CD4-positive, CD25-positive, alpha-beta regulatory T cell (primary cell): Measurements from ENCODE around the gene KIF21B. TPM values are rescaled to one million over a fixed set of nuclear protein-coding genes. Genes with fewer than 3 reads are reported as not detected.
A peak's percentile ranks its signal among the peaks of the same experiment; 100 is the strongest.

Source experiments
- ATAC-seq, 2 donors: fragments of 150-1000 bp; cut with Tn5 transposase; one replicate each; pipeline ENCODE4 v1.10.0; 2021; ENCODE audit warnings: low read depth in 2 of 2, moderate number of reproducible peaks in 2 of 2, moderate library complexity in 1 of 2
- DNase-seq, 3 donors: peaks; one replicate each; pipeline versions ENCODE4 v3.0.0 to v3.0.0-alpha.2; 2012 to 2022; ENCODE audit warnings: mixed read lengths in 1 of 3
- H3K27ac ChIP-seq: one replicate; pipeline ENCODE4 v1.7.0; 2013; ENCODE audit warnings: mild to moderate bottlenecking, low read length; ENCODE audit not compliant: insufficient read depth, poor library complexity, severe bottlenecking
- H3K27me3 ChIP-seq: one replicate; pipeline ENCODE4 v1.7.0; 2013; ENCODE audit warnings: low read length; ENCODE audit not compliant: control insufficient read depth, insufficient read depth
- H3K36me3 ChIP-seq: one replicate; pipeline ENCODE4 v1.7.0; 2013; ENCODE audit warnings: mild to moderate bottlenecking, low read length, moderate library complexity; ENCODE audit not compliant: control insufficient read depth, insufficient read depth
- H3K4me1 ChIP-seq: 2 replicates; pipeline ENCODE4 v1.7.0; 2013; ENCODE audit warnings: mild to moderate bottlenecking, low read length; ENCODE audit not compliant: insufficient read depth, control insufficient read depth, poor library complexity, severe bottlenecking
- H3K4me3 ChIP-seq: one replicate; pipeline ENCODE4 v1.7.0; 2013; ENCODE audit warnings: low read depth, mild to moderate bottlenecking, low read length, moderate library complexity
- H3K9me3 ChIP-seq, 2 experiments: 1 replicate in 1 of 2; 2 replicates in 1 of 2; pipeline ENCODE4 v1.7.0; 2013; ENCODE audit warnings: low read length in 2 of 2, mild to moderate bottlenecking in 1 of 2, moderate library complexity in 1 of 2; ENCODE audit not compliant: control insufficient read depth in 2 of 2
- H3K27ac Mint-ChIP-seq, 3 donors: one replicate each; pipeline ENCODE4 v1.8.0; 2020 to 2022; ENCODE audit warnings: mild to moderate bottlenecking in 3 of 3, mixed read lengths in 3 of 3, moderate library complexity in 2 of 3
- H3K27me3 Mint-ChIP-seq: one replicate; pipeline ENCODE4 v1.8.0; 2022; ENCODE audit warnings: mild to moderate bottlenecking, mixed read lengths
- H3K36me3 Mint-ChIP-seq: one replicate; pipeline ENCODE4 v1.8.0; 2020; ENCODE audit warnings: mixed read lengths
- H3K4me1 Mint-ChIP-seq, 4 donors: one replicate each; pipeline ENCODE4 v1.8.0; 2020 to 2022; ENCODE audit warnings: mixed read lengths in 4 of 4, mild to moderate bottlenecking in 1 of 4
- H3K4me3 Mint-ChIP-seq, 4 donors: one replicate each; pipeline ENCODE4 v1.8.0; 2020 to 2022; ENCODE audit warnings: mild to moderate bottlenecking in 4 of 4, mixed read lengths in 4 of 4, moderate library complexity in 3 of 4
- H3K9me3 Mint-ChIP-seq, 7 donors: one replicate each; pipeline ENCODE4 v1.8.0; 2020 to 2022; ENCODE audit warnings: mixed read lengths in 7 of 7, mild to moderate bottlenecking in 3 of 7, moderate library complexity in 2 of 7
- polyA plus RNA-seq, 4 donors: library from polyadenylated mRNA; unstranded; fragments of 300-500 nt; fragmentation: Illumina TruSeq; gene quantifications; one replicate each; pipeline ENCODE4 v1.2.3, GENCODE V29; 2021
- total RNA-seq: library from RNA; stranded (reverse); gene quantifications from one replicate; pipeline ENCODE4 v1.2.3, GENCODE V29; 2022

KIF21B gene
- total and polyA plus RNA-seq, 5 donors from 2014 or later: 2.3 to 96.9 (median 3.3) TPM

DNA sequence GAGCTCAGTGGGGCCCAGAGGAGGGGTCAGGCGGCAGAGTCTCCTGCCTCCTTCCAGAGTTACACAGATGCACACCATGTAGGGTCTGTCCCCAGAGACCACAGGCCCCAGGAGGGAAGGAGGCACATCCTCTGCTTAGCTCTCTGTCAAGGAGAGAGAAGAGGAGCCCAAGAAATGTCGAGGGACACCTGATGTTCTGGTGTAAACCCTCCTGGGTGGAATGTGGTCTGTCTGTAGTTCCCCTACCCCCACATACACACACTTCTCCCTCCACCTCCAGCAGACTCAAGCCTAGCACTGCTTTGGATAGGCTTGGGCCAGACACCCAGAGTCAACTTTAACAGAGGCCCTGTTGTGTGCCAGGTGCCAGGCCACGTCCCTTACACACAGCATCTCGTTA is 34.2 kb downstream of the KIF21B start:
- H3K36me3 Mint-ChIP-seq: peaks cover 17% of the 10 kb centered on the region
- peak overlapping the region in 2 of 3 donors; percentile 51 to 85 for H3K27ac Mint-ChIP-seq
- ATAC-seq: no peak

DNA sequence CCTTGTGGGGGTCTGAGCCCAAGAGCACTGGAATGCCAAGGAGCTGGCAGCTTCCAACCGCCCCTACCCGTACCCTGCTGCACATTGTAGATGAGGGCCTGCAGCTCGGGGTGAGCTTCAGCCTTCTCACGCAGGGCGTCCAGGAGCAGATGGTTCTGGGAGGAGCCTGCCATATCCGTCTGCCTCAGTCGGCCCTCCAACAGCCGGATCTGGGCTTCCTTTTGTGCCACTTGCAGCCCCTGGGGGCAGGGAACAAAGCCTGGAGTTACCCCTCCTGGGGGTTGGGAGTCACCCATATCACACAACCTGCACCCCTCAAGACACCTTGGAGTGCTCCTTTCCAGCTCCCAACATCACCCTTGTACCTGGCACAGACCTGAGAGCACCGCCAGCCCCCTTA is 34.8 kb downstream of the KIF21B start:
- H3K36me3 ChIP-seq: peaks cover 93% of the 10 kb centered on the region
- Mint-ChIP-seq H3K27ac (no peak overlapping the region), H3K9me3 (no peaks in the 10 kb centered on the region), H3K4me1 (no peaks in the 10 kb centered on the region), H3K36me3 (peaks cover 20% of the 10 kb centered on the region), H3K4me3 (no peak overlapping the region), H3K27me3 (no peaks in the 10 kb centered on the region)
- no peak overlapping the region for H3K27ac ChIP-seq
- no peaks in the 10 kb centered on the region for H3K9me3 ChIP-seq
- DNase-seq (no peak), ATAC-seq (no peak)
- no peaks in the 10 kb centered on the region for H3K4me1 ChIP-seq
- H3K4me3 ChIP-seq: no peak overlapping the region
- H3K27me3 ChIP-seq: no peaks in the 10 kb centered on the region

More for the DNA sequence above, 34.2 kb downstream of the KIF21B start:
- Mint-ChIP-seq H3K4me1 (no peaks in the 10 kb centered on the region), H3K9me3 (no peaks in the 10 kb centered on the region), H3K4me3 (no peak overlapping the region), H3K27me3 (no peaks in the 10 kb centered on the region)
- Histone ChIP-seq H3K36me3 (peaks cover 93% of the 10 kb centered on the region), H3K27ac (no peak overlapping the region), H3K27me3 (no peaks in the 10 kb centered on the region), H3K9me3 (no peaks in the 10 kb centered on the region), H3K4me3 (no peak overlapping the region), H3K4me1 (no peaks in the 10 kb centered on the region)
- DNase-seq: no peak

DNA sequence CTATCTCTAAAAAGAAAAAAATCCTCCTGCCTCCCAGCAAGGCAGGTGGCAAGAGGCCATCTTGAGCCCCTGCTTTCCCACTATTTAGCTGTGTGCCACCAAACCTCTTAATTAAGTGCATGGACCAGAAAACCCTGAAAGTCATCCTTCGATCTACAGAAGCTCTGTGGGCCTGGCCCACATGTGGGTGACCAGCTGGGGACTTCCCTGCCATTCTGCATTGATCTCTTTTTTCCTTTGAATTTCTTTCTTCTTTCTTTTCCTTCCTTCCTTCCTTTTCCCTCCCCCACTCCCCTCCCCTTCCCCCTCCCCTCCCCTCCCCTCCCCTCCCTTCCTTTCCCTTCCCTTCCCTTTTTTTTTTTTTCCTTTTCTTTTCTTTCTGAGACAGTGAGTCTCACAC is 38.0 kb downstream of the KIF21B start:
- H3K9me3 ChIP-seq: no peaks in the 10 kb centered on the region
- H3K27ac ChIP-seq: no peak overlapping the region
- no peaks in the 10 kb centered on the region for H3K27me3 Mint-ChIP-seq
- H3K4me1 ChIP-seq: no peaks in the 10 kb centered on the region
- H3K36me3 Mint-ChIP-seq: peaks cover 37% of the 10 kb centered on the region
- H3K9me3 Mint-ChIP-seq: no peaks in the 10 kb centered on the region
- ATAC-seq (no peak), DNase-seq (no peak)
- H3K27ac Mint-ChIP-seq: peak overlapping the region in 2 of 3 donors; percentile 69 to 71
- no peak overlapping the region for H3K4me3 Mint-ChIP-seq
- H3K36me3 ChIP-seq: peaks cover 83% of the 10 kb centered on the region
- H3K4me3 ChIP-seq: no peak overlapping the region
- no peaks in the 10 kb centered on the region for H3K27me3 ChIP-seq
- no peaks in the 10 kb centered on the region for H3K4me1 Mint-ChIP-seq

DNA sequence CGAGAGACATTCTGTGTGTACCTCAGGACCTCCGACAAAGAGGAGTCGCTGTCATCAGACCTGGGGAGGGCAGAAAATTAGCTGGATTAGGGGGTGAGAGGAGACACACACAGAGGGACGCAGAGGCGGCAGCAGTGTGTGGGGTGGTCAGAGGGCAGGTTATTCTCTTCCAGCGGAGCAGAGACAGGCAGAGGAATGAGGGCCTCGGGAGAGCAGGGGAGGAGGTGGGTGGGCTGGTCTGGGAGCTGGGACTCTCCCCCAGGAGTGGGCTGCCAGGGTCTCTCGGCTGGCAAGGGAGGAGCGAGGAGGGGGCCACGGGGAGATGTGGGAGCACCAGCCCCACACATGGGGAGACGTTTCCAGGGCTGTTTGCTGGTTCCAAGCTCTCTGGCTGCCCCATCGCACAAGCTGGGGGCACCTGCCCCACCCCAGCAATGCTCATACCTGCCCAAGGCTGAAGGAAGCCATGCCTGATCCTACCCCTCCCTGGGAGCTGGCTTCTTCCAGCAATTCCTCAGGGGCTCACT is 40.4 kb downstream of the KIF21B start:
- H3K4me3 Mint-ChIP-seq: no peak overlapping the region
- no peaks in the 10 kb centered on the region for H3K27me3 Mint-ChIP-seq
- Histone ChIP-seq H3K4me1 (no peaks in the 10 kb centered on the region), H3K27me3 (no peaks in the 10 kb centered on the region), H3K27ac (no peak overlapping the region), H3K9me3 (peaks cover 0 to 1% of the 10 kb centered on the region in 2 experiments), H3K4me3 (no peak overlapping the region), H3K36me3 (peaks cover 83% of the 10 kb centered on the region)
- H3K4me1 Mint-ChIP-seq: no peaks in the 10 kb centered on the region
- DNase-seq (no peak), ATAC-seq (no peak)
- H3K27ac Mint-ChIP-seq: peak overlapping the region in 1 of 3 donors; percentile 63
- H3K9me3 Mint-ChIP-seq: no peaks in the 10 kb centered on the region
- H3K36me3 Mint-ChIP-seq: peaks cover 45% of the 10 kb centered on the region

DNA sequence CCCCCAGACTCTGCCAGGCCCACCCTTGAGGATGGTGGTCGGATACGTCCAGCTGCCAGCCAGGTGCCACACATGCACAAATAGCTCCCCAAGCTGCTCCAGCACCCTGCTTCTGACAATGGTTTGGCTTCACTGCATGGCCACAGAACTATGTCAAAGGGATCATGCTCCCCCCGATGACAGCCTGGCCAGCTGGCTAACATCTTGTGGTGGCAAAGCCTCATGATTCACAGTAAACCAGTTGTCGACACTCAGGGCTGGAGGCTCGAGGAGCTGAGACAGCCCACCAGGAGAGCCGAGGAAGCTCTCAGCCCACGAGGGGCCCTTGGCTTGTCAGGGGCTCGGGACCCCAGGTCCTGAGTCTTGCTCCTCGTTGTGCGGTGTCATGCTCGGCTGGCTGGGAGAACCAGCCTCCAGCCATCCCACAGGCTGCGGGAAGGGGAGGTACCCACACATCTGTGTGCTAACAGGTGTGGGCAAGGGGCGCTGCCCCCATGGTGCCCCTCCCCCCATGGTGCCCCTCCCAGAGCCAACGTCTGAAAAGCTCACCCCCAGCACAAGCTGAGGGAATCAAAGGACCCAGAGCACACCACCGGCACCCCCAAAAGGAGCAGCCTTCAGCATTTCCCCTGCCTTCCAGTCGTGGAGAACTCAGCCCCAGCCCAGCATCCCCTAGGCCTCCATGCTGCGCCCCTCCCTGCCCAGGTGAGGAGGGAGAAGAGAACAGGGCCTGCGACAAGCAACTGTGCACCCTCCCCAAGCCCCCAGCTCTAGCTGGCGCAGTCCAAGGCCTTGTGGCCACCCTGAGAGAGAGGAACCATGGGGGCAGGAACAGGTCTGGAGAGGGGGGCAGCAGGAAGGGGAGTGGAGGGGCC is 41.2 kb downstream of the KIF21B start:
- DNase-seq: no peak
- Mint-ChIP-seq H3K27me3 (no peaks in the 10 kb centered on the region), H3K4me3 (no peak overlapping the region), H3K36me3 (peaks cover 39% of the 10 kb centered on the region), H3K27ac (peak overlapping the region in 1 of 3 donors; percentile 63), H3K4me1 (no peaks in the 10 kb centered on the region), H3K9me3 (no peaks in the 10 kb centered on the region)
- no peaks in the 10 kb centered on the region for H3K27me3 ChIP-seq
- peaks cover 0 to 1% of the 10 kb centered on the region in 2 experiments for H3K9me3 ChIP-seq
- H3K27ac ChIP-seq: no peak overlapping the region
- no peak overlapping the region for H3K4me3 ChIP-seq
- no peaks in the 10 kb centered on the region for H3K4me1 ChIP-seq
- no peak for ATAC-seq
- H3K36me3 ChIP-seq: peaks cover 78% of the 10 kb centered on the region

DNA sequence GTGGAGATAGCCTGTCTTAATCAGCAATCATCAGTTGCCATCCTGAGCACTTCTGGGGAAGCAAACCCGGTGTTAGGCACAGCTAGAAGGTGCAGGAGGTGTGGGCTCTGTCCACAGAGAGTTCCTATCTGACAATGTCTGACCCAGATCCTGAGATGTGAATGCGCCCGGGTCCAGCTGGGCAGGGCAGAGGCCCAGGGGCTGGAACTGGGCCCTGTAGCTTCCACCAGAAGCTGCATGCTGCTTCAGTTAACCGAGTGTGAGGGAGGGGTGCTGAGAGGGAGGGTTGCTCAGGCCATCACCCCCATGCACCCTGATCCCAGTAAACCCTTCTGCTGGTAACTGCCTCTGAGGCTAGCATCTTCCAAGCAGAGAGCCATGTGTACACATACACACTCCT is 42.2 kb downstream of the KIF21B start:
- Histone ChIP-seq H3K4me1 (no peaks in the 10 kb centered on the region), H3K27me3 (no peaks in the 10 kb centered on the region), H3K9me3 (peaks cover 0 to 1% of the 10 kb centered on the region in 2 experiments), H3K27ac (no peak overlapping the region), H3K4me3 (no peak overlapping the region), H3K36me3 (peaks cover 79% of the 10 kb centered on the region)
- DNase-seq (no peak), ATAC-seq (no peak)
- Mint-ChIP-seq H3K9me3 (no peaks in the 10 kb centered on the region), H3K27me3 (no peaks in the 10 kb centered on the region), H3K4me1 (no peaks in the 10 kb centered on the region), H3K27ac (peak overlapping the region in 1 of 3 donors; percentile 9), H3K36me3 (peaks cover 46% of the 10 kb centered on the region), H3K4me3 (no peak overlapping the region)

DNA sequence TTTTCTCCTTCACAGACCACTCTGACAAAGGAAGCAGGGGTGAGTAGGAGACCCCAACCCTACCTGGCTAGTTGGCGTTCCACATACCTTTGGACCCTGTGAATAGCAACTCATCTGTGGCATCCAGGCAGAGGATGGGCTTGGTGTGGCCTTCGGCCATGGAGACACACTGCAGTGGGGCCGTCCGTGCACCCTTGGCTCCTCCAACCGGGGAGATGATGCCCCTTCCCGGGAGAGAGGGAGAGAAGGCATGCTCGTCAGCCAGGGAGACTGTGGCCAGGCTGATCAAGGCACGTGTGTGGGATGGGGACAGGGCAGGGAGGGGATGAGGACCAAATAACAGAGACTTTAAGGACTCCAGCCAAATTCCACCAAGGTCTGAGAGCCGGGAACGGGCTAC is 42.6 kb downstream of the KIF21B start:
- H3K27me3 ChIP-seq: no peaks in the 10 kb centered on the region
- no peak overlapping the region for H3K27ac ChIP-seq
- Mint-ChIP-seq H3K9me3 (no peaks in the 10 kb centered on the region), H3K4me1 (no peaks in the 10 kb centered on the region), H3K36me3 (peaks cover 47% of the 10 kb centered on the region), H3K27ac (peak overlapping the region; percentile 9 to 39 (median 24)), H3K4me3 (no peak overlapping the region), H3K27me3 (no peaks in the 10 kb centered on the region)
- H3K4me3 ChIP-seq: no peak overlapping the region
- no peak for DNase-seq
- no peak for ATAC-seq
- H3K36me3 ChIP-seq: peaks cover 78% of the 10 kb centered on the region
- H3K4me1 ChIP-seq: no peaks in the 10 kb centered on the region
- peaks cover 0 to 1% of the 10 kb centered on the region in 2 experiments for H3K9me3 ChIP-seq

DNA sequence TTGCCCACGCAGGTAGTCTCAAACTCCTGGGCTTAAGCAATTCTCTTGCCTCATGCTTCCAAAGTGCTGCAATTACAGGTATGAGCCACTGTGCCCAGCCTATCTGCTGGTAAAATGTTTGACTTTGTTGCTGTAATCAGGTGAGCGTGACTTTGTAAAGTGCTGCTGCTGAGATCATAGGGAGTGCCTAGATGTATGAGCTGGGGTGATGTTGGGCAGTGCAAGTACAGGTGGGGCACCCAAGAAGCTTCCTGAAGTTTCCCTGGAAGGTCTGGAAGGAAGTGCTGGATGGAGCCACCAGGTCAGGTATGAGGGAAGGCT is 43.1 kb downstream of the KIF21B start:
- no peaks in the 10 kb centered on the region for H3K9me3 Mint-ChIP-seq
- no peaks in the 10 kb centered on the region for H3K27me3 Mint-ChIP-seq
- no peaks in the 10 kb centered on the region for H3K4me1 Mint-ChIP-seq
- Histone ChIP-seq H3K36me3 (peaks cover 83% of the 10 kb centered on the region), H3K4me3 (no peak overlapping the region), H3K9me3 (peaks cover 0 to 1% of the 10 kb centered on the region in 2 experiments), H3K27ac (no peak overlapping the region), H3K4me1 (no peaks in the 10 kb centered on the region), H3K27me3 (no peaks in the 10 kb centered on the region)
- H3K27ac Mint-ChIP-seq: peak overlapping the region in 2 of 3 donors; percentile 24 to 39
- H3K36me3 Mint-ChIP-seq: peaks cover 49% of the 10 kb centered on the region
- DNase-seq (no peak), ATAC-seq (no peak)
- H3K4me3 Mint-ChIP-seq: no peak overlapping the region
